PC-3 (cell line): ENCODE results near the gene RAB26. TPM values are rescaled to one million over a fixed set of nuclear protein-coding genes. Genes with fewer than 3 reads are reported as not detected.
A peak's percentile ranks its signal among the peaks of the same experiment; 100 is the strongest.

Experiments used
- ATAC-seq: fragments of 200-7000 bp; cut with Tn5 transposase; 2 replicates; pipeline ENCODE4 v1.9.1; 2020; ENCODE audit warnings: mild to moderate bottlenecking, moderate library complexity
- BruUV-seq: library from RNA; stranded (reverse); fragments of 400-500 nt; replicated peaks from 2 replicates; lab custom pipeline; 2021; lab: Mats Ljungman, UMichigan
- CTCF ChIA-PET: fragments of 300-600 bp; sonication (Branson Sonifier 250); formaldehyde crosslinking; loops from one replicate; lab custom pipeline; 2022; ENCODE audit warnings: antibody characterized with exemption; lab: Charles Lee
- POLR2A ChIA-PET: fragments of 300-600 bp; sonication (Branson Sonifier 250); formaldehyde crosslinking; loops from one replicate; lab custom pipeline; 2022; ENCODE audit warnings: antibody characterized with exemption; ENCODE audit not compliant: unreplicated experiment; lab: Charles Lee
- DNase-seq: peaks from one replicate; pipeline ENCODE4 v3.0.0-alpha.2; 2015
- H2AFZ ChIP-seq: fragments of 300-600 bp; sonication (generic); 2 replicates; pipeline ENCODE4 v1.6.0; 2016; ENCODE audit warnings: antibody characterized with exemption, low read length
- H3F3A ChIP-seq: fragments of 300-600 bp; sonication (generic); one replicate; pipeline ENCODE4 v1.6.0; 2017; ENCODE audit warnings: antibody characterized with exemption, low read length, control low read depth, mild to moderate bottlenecking; ENCODE audit not compliant: unreplicated experiment
- H3K27ac ChIP-seq: fragments of 300-600 bp; sonication (generic); 2 replicates; pipeline ENCODE4 v1.5.1; 2016; ENCODE audit warnings: mild to moderate bottlenecking, low read length
- H3K27me3 ChIP-seq: fragments of 300-600 bp; sonication (generic); 2 replicates; pipeline ENCODE4 v1.6.1; 2016; ENCODE audit warnings: low read length, mixed read lengths
- H3K36me3 ChIP-seq: fragments of 300-600 bp; sonication (generic); 2 replicates; pipeline ENCODE4 v1.6.1; 2016; ENCODE audit warnings: low read depth, mixed run types, low read length, mixed read lengths
- H3K4me1 ChIP-seq: fragments of 300-600 bp; sonication (generic); 2 replicates; pipeline ENCODE4 v1.5.1; 2016; ENCODE audit warnings: low read length; ENCODE audit not compliant: insufficient read depth
- H3K4me2 ChIP-seq: fragments of 300-600 bp; sonication (generic); 2 replicates; pipeline ENCODE4 v1.6.0; 2016; ENCODE audit warnings: low read length
- H3K4me3 ChIP-seq: fragments of 300-600 bp; sonication (generic); 2 replicates; pipeline ENCODE4 v1.5.1; 2016; ENCODE audit warnings: mild to moderate bottlenecking, low read length, mixed read lengths
- H3K79me2 ChIP-seq: fragments of 300-600 bp; sonication (generic); 2 replicates; pipeline ENCODE4 v1.6.1; 2017; ENCODE audit warnings: low read length, mixed read lengths
- H3K9ac ChIP-seq: fragments of 300-600 bp; sonication (generic); 2 replicates; pipeline ENCODE4 v1.6.0; 2016; ENCODE audit warnings: mild to moderate bottlenecking, low read length
- H3K9me2 ChIP-seq: fragments of 300-600 bp; sonication (generic); replicated peaks from 2 replicates; pipeline ENCODE4 v1.6.1; 2016; ENCODE audit warnings: mixed run types, low read length, mixed read lengths
- H3K9me3 ChIP-seq: fragments of 300-600 bp; sonication (generic); 2 replicates; pipeline ENCODE4 v1.6.1; 2016; ENCODE audit warnings: low read length, mixed read lengths
- H4K20me1 ChIP-seq: fragments of 300-600 bp; sonication (generic); 2 replicates; pipeline ENCODE4 v1.6.1; 2016; ENCODE audit warnings: low read length, mixed read lengths
- EZH2 ChIP-seq: fragments of 300-600 bp; sonication (generic); IDR thresholded peaks from one replicate; pipeline ENCODE4 v1.6.1; 2017; ENCODE audit warnings: antibody characterized with exemption, mild to moderate bottlenecking, low read length; ENCODE audit not compliant: unreplicated experiment
- EZH2phosphoT487 ChIP-seq: fragments of 300-600 bp; sonication (generic); IDR thresholded peaks from 2 replicates; pipeline ENCODE4 v1.6.1; 2018; ENCODE audit warnings: mild to moderate bottlenecking, antibody characterized with exemption, low read length, borderline replicate concordance
- intact Hi-C: fragments of 100-400 bp; cut with micrococcal nuclease; formaldehyde crosslinking; loops from 2 replicates; pipeline ENCODE4 v1.9.0; 2023
- total RNA-seq: library from RNA; depleted of rRNA; stranded (reverse); fragments of >200 nt; gene quantifications from 2 replicates; pipeline ENCODE4 v1.2.3, GENCODE V29; 2014
- TF ChIP-seq, protein P1 (sequence below): fragments of 300-600 bp; sonication (generic); conservative IDR thresholded peaks from 2 replicates; pipeline ENCODE4 v1.5.1; 2017; ENCODE audit warnings: antibody characterized with exemption, low read depth, mild to moderate bottlenecking, low read length

The RAB26 gene
- total RNA-seq, 1 experiment from 2014 or later = 5.6 TPM

DNA sequence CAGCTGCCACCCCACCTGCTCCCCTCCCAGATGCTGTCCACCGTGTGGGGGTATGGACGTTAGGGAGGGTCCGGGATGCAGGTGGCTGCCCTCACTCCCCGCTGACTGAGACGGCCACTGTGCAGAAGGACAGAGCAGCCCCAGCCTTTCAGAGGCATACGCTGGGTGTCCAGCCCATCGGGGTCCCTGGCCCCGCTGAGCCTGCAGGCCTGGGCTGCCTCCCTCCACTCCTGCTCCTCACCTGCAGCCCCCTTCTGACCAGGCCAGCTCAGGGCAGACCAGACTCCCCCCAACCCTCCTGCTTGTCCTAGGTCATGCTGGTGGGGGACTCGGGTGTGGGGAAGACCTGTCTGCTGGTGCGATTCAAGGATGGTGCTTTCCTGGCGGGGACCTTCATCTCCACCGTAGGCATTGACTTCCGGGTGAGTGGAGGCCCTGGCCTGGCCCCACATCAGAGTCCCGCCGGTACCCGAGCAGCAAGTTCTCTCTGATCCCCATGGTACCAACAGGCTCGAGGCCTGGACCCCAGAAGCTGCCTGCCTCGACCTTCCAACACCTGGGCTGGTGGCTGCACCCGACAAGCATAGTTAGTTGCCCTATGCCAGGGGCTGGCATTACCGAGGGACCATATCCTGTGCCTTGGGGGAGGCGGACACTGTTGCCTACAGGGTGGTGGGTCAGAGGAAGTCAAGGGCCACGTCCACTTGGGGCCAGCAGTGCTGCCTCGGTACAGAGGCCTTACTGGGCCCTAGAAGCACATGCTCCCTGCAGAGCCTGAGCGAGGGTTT lies 1.4 kb downstream of the RAB26 start:
- no peaks in the 10 kb centered on the region for H3K9me2 ChIP-seq
- DNase-seq = peak; percentile 11
- POLR2A ChIA-PET = no interaction called here
- H3F3A ChIP-seq = peaks cover 22% of the 10 kb centered on the region
- peaks cover 31% of the 10 kb centered on the region for H3K4me1 ChIP-seq
- H3K27me3 ChIP-seq = no peaks in the 10 kb centered on the region
- H3K27ac ChIP-seq = no peak overlapping the region
- H3K36me3 ChIP-seq = peaks cover 19% of the 10 kb centered on the region
- peak overlapping the region; percentile 67 for H3K4me3 ChIP-seq
- BruUV-seq = no TSS peak
- no peak; the same call in 1 of the 2 replicates for ATAC-seq
- intact Hi-C loops = no loop called here
- H3K9me3 ChIP-seq = no peaks in the 10 kb centered on the region
- H3K79me2 ChIP-seq = peaks cover 26% of the 10 kb centered on the region
- peak overlapping the region; percentile 100 for H3K4me2 ChIP-seq
- no peak overlapping the region for H3K9ac ChIP-seq
- H4K20me1 ChIP-seq = peaks cover 40% of the 10 kb centered on the region
- TF ChIP-seq EZH2 = no peak
- TF ChIP-seq, protein P1, sequence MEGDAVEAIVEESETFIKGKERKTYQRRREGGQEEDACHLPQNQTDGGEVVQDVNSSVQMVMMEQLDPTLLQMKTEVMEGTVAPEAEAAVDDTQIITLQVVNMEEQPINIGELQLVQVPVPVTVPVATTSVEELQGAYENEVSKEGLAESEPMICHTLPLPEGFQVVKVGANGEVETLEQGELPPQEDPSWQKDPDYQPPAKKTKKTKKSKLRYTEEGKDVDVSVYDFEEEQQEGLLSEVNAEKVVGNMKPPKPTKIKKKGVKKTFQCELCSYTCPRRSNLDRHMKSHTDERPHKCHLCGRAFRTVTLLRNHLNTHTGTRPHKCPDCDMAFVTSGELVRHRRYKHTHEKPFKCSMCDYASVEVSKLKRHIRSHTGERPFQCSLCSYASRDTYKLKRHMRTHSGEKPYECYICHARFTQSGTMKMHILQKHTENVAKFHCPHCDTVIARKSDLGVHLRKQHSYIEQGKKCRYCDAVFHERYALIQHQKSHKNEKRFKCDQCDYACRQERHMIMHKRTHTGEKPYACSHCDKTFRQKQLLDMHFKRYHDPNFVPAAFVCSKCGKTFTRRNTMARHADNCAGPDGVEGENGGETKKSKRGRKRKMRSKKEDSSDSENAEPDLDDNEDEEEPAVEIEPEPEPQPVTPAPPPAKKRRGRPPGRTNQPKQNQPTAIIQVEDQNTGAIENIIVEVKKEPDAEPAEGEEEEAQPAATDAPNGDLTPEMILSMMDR = no peak
- no peak for TF ChIP-seq EZH2phosphoT487
- CTCF ChIA-PET = no interaction called here
- no peak overlapping the region for H2AFZ ChIP-seq

DNA sequence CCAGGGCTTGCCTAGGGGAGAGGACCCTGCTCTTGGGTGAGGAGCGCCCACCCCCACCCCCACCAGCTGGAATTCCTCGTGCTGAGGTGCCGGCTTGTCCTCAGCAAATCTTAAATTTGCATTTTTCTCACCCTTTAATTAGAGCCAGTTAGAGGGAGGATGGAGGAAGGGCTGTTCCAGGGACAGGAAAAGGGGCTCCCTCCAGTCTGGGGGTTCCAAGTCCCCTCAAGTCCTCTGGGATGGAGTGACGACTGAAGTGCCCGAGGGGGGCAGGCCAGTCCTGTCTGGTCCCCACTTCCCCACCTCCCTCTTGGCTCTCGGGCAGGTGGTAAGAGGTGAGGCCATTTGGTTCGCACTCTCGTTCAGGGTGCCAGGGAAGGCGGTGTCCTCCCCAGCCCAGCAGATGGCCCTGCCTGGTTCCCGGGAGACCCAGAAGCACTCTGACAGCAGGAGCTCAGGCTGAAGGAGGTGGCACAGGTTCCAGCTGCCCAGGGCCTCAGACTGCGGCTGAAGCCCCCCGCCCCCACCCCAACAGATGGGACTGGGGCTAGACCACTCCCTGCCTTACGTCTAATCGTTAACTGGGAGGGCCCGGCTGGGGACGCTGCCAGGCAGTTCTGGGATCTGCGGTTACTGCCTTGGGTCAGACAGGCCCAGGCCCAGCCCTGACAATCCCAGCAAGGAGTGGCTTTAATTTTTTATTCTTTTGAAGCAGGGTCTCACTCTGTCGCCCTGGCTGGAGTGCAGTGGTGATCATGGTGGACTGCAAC lies 2.2 kb downstream of the RAB26 start:
- Histone ChIP-seq H3K27ac (no peak overlapping the region), H3K9me2 (no peaks in the 10 kb centered on the region), H3K9me3 (no peaks in the 10 kb centered on the region), H2AFZ (no peak overlapping the region), H3K4me1 (peaks cover 31% of the 10 kb centered on the region), H3K4me3 (peak overlapping the region; percentile 67; the same call in 1 of the 2 replicates), H3K36me3 (peaks cover 21% of the 10 kb centered on the region), H4K20me1 (peaks cover 42% of the 10 kb centered on the region), H3K9ac (no peak overlapping the region), H3F3A (peaks cover 24% of the 10 kb centered on the region), H3K27me3 (no peaks in the 10 kb centered on the region), H3K79me2 (peaks cover 30% of the 10 kb centered on the region), H3K4me2 (peak overlapping the region; percentile 100)
- peak; percentile 43 for DNase-seq
- intact Hi-C loops = no loop called here
- ATAC-seq = no peak
- POLR2A ChIA-PET = interaction anchor here (0.6 kb wide), 1 partner anchor 112 kb away, joined by 3 read pairs; no protein-coding TSS in a partner anchor
- no TSS peak for BruUV-seq
- no peak for TF ChIP-seq EZH2phosphoT487
- TF ChIP-seq EZH2 = no peak
- TF ChIP-seq, protein P1 = 0 out of 2 replicates have a peak, but pooled peaks have one; percentile 11
- CTCF ChIA-PET = interaction anchor here (0.7 kb wide), 1 partner anchor 44 kb away, joined by 5 read pairs; no protein-coding TSS in a partner anchor
